ENCODE results near the gene TMED10.

TMED10 gene

DNA sequence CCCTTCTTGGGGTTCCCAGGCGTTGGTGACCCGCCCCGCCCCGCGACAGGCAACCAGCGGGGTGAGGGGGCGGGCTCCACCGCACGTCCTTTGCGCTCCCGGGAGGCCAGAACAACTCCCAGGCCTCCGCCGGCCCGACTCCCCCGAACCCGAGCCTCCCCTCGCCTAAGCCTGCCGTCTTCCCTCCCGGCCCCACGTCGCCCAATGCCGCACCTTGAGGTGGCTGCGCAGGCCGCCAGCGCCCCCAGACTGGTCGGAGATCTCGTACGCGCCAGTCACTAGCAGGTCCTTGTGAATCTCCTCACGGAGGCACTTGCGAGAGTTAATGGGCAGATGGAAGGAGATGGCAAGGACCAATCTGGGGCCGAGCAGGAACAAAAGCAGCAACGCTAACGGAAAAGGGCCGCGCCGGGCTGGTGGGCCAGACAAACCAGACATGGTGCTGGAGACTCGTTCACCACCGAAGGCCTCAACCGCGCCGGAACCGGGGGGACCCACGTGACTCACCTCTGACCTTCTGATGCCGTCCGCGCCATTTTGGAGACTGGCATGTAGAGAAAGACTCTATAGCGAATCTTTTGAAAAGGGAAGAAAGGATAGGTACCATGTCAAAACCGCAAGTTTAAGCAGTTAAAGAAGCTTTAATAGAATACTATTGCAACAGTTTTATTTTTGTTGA, at the start of gene TMED10:
TSS of gene TMED10 (minus strand) at position 471 of the 679 bp plus-strand sequence. CDS start at position 438, 33 bp downstream.
- DNase-seq: peak; percentile 90

DNA sequence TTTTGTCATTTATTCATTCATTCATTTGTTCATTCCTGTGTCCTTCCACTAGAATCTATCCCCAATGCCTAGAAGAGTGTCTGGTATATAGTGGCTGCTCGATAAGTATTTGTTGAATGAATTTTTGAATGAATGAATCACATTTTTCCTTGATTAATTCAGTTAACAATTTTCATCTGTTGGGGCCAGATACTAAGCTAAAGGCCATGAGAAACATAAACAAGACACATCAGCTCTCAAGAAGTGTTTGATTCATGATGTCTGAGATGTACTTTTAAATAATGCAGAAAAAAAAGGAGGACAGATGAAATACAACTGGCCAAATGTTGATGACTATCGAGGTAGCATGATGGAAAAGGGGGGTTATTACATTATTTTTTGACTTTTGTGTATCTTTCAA, 48.1 kb upstream of the TMED10 start:
- DNase-seq: no peak

- no peak for DNase-seq
Measured at GRCh38 chr14:75223664-75224154, 47.3 kb upstream of the TMED10 start.

- DNase-seq: no peak
Measured at GRCh38 chr14:75222208-75222701, 45.8 kb upstream of the TMED10 start.

DNA sequence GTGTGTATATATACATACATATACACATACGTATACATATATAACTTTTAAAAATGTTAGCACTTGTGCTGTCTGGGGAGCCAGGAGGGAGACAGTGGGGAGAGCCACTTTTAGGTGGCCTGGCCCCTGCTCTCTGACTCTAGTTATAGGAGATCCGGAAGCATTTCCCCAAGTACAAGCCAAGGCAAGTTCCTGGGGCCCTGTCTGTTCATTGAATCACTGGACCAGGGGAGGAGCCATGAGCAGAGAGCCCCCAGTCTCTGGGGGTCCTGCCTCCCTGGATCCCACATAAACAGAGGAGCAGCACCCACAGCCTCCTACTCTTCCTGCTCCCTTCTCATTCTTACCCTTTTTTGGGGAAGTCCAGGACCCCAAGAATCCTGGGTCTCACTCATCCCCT, 45.4 kb upstream of the TMED10 start:
- DNase-seq: no peak

DNA sequence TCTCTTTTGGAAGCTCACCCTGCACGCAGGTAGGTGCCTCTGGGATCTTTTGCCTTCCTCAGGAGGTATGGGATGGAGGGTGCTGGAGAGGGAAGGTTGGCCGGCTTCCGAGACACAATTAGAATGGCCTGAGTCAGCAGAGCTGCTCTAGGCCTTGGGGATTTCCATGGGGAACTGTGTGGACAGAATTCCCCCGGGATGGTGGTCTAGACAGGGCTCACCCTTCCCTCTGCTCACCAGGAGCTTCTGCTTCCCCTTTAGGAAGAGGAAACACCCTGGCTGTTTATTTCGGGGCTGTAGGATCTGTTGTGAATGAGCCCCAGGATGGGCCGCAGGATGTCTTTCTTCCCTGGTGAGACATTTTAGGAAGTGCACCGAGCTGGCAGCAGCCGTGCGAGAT, 43.7 kb upstream of the TMED10 start:
- no peak for DNase-seq

GRCh38 chr14:75217508-75218206, 41.2 kb upstream of the TMED10 start:
- DNase-seq: no peak

DNA sequence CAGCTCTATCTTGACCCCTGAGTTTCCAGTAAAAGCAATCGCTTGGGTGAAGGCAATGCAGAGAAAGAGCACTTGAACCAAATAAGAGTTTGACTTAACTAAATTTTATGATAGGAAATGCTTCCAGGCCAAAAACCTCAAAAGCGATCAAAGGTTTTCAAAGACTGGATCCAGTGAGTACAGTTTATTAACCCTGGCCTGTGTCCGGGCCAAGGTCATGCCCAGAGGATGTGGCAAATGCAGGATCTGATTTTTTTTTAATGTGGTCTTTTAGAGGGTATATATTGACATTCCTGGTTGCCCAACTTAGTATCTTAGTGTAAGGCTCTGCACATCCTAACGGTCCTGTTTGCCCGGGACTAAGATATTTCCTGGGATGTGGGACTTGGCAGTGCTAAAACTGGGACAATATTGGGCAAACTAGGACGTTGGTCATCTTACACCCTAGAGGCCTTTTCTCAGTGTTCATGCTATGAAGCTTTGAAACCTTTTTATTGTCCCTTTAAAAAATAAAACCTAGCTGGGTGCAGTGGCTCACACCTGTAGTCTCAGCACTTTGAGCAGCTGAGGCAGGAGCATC, 40.1 kb upstream of the TMED10 start:
- DNase-seq: no peak

DNA sequence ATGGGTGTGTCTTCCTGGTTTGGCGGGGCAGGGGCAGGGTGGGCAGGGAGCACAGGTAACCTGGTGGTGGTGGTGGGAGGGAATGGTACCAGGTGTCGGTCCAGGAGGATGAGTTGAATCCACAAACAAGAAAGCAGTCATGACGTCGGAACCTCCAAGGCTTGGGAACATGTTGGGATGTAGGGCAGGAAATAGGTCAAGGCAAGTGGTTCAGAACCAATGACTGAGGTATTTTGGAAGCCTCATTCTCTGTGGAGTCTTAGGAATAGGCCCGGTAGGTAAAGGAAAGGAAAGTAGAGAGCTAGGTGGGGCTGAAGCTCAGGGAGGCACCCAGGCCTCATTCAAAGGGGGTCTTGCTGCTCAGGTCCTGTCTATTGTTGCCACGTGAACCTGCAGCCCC, 39.1 kb upstream of the TMED10 start:
- no peak for DNase-seq

DNA sequence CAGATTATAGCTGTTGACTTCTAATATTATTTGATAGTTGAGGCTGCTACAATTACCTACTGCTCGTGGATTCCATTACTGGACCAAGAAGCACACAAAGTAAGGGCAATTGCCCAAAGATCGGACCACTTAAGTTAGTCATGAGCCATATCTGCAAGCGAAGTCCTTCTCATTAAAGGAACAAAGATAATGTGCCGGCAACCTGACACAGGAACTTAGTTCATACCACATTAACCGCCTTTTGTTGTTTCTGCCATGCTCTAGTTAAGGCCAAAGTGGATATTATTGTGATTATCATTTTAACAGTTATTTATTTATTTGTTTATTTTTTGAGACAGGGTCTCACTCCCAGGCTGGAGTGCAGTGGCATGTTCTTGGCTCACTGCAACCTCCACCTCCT, 38.1 kb upstream of the TMED10 start:
- DNase-seq: no peak

DNA sequence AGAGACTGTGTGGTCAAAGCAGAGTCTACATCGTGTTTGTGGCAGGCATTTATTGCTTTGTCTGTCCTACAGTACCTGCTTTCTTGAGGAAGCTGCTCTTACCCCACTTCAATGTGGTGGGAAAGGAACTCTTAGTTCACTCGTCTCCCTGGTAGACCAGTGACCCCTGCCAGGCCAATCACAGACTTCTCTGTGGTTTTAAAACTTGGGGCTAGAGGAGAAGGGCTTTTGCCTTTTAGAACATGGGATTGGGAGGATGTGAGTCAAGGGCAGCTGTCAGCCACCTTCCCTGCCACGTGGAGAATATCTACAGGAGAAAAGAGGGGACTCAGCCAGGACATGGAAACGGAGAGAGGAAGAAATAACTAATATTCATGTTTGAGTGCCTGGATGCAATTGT, 36.8 kb upstream of the TMED10 start:
- no peak for DNase-seq

- DNase-seq: no peak
Measured at GRCh38 chr14:75208843-75209242, 32.4 kb upstream of the TMED10 start.

- no peak for DNase-seq
Measured at GRCh38 chr14:75206190-75206589, 29.8 kb upstream of the TMED10 start.

DNA sequence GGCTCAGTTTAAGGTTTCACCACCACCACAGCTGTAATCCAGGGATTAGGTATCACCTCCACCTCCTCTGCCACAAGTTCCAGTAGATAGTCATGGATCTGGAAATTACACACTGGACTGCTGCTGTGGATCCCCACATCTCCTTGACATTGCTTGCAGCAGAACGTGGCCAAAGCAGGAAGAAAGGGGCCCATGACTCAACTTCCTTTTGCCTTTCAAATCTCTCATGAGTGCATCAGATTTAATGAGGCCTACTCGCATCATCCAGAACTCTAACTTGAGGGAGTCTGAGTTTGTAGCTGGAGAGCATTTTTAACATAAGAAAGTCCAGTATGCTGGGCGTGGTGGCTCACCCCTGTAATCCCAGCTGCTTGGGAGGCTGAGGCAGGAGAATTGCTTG, 29.2 kb upstream of the TMED10 start:
- peak; percentile 24 for DNase-seq

DNA sequence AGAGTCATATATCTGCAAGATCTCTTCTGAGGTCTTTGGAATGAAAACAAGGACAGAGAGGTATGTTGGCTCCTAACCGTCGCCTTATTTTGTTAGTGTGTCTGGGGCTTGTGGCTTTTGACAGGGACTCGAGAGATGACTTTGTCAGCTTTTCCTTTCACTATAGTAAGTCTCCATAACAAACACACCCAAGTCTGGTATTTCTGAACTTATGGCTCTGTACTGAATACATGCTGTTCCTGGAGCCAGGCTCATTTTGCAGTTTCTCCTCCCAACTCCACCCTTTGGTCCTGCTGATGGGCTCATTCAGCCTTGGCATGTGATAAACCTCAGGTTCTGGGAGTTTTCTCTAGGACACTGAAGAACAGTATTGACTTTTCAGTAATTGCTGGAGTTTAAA, 27.7 kb upstream of the TMED10 start:
- DNase-seq: no peak

DNA sequence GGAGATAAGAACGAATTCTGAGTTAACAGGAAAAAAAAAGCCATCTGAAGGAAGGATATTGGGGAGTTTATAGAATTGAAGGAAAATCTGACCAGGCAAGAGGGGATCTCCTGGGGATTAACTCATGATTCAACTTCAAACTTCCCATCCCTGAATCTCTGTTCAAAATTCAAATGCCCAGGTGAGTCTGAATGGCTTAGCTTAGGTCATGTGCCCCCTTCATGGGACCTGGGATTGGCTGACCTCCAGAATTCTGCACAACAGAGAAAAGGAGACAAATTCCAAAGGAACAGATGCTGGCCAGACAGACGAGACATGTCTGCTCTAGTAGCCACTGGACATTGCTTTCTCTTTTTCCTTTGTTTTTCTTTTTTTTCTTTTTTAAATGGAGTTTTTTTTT, 26.2 kb upstream of the TMED10 start:
- DNase-seq: no peak

DNA sequence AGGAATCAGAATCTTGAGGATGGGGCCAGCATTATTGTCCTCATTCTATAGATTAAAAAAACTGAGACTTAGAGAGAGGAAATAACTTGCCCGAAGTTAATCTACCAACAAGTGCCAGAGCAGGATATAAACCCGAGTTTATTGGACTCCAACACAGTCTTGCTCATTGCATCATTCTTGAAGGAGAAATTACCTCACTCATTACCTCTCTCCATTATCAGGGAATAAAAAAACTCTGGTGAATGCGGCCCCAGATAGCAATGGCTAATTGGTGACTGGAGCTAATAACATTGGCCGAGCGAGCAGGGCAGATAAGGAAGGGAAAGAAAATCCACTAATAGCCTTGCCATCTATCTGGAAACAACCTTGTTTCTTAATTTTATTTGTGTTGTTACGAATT, 24.7 kb upstream of the TMED10 start:
- DNase-seq: no peak

DNA sequence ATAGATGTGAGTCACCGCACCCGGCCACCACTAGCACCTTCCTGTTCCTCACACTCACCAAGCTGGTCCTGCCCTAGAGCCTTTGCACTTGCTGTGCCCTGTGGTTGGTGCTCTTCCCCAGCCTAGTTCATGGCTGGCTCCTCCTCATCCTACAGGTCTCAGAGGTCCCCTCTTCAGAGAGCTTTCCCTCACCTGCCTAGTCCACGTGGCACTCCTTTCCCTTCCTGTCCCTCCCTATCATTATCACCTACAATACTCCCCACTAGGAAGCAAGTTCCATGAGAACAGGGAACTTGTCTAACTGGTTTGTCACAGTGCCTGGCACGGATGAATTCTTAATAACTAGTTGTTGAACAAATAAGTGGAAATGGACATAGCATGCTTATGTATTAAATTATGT, 24.0 kb upstream of the TMED10 start:
- DNase-seq: no peak

DNA sequence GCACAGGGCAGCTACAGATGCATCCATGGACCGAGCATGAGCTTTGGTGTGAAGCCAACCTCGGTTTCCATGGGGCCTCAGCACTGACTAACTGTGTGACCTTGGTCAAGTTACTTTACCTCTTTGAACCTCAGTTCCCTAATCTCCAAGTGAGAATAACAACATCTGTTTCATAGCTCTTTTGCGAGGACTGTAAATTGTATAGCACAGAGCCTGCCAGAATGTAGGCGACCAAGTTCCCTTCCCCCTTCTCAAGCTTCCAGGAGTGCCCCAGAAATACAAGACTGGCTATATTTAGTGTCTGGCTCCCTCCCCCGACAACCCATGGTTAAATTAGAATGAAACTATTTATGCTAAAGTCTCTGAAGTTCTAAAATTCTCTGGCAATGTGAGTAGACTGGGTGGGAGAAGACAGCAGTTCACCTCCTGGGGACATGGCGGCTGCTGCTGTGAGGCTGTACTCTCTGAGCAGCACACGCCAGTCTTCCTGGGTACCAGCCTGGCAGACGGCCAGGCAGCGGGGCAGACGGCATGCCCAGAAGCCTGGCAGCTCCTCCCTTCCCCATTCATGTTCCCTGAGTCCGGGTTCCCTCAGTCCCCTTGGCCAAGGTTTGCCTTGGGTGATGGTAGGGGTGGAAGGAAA, 22.0 kb upstream of the TMED10 start:
- no peak for DNase-seq

- no peak for DNase-seq
Measured at GRCh38 chr14:75197338-75197737, 20.9 kb upstream of the TMED10 start.

DNA sequence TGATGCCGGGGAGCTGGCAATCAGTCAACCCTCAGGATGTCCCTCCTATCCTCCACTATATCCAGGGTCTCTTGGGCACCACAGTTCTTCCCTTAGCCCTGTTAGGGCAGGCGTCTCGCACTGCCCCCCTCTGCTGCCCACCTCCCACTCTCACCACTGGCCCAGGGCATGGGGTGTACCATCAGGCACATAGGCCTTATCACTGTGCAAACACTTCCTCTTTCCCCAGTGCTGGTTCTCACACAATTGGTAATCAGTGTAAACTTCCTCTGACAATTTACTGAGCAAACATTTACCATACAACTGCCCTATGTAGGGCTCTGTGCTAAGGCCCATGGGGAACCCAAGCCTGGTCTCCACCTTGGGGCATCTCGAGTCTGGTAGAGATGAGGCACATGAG, 20.1 kb upstream of the TMED10 start:
- no peak for DNase-seq

GRCh38 chr14:75196064-75196463, 19.7 kb upstream of the TMED10 start:
- DNase-seq: no peak

DNA sequence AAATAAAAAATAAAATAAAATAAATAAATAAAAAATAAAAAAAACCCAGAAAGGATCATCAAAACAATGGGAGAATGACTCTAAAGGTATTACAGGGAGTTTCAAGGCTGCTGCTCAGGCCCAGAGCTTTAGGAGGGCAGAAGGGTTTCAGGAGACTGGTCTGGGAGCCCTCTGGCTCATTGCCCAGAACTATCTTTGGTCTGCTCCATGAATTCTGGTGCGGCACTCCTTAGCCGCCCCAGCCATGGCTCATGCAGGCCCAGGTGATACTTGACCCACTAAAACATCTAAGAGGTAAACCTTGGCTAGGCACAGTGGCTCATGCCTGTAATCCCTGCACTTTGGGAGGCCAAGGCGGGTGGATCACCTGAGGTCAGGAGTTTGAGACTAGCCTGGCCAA, 14.7 kb upstream of the TMED10 start:
- no peak for DNase-seq

DNA sequence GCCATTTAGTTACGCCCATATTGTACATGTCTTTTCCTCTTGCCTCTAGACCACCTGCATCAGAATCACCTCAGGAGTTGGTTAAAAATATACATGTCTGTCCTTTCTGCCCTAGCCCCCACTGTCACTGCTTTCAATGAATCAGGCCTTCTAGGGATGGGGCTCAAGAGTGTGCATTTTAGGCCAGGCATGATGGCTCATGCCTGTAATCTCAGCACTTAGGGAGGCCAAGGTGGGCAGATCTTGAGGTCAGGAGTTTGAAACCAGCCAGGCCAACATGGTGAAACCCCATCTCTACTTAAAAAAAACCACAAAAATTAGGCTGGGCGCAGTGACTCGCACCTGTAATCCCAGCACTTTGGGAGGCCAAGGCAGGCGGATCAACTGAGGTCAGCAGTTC, 13.6 kb upstream of the TMED10 start:
- DNase-seq: no peak
